LNCAP (cell line): ENCODE data around the gene ANKRD44.

Experiments used
- TF ChIP-seq, protein P1 (sequence below): fragments of 450-650 bp; IDR thresholded peaks from 2 replicates; pipeline ENCODE4 v1.5.1; 2017; ENCODE audit warnings: mild to moderate bottlenecking

Gene ANKRD44

GRCh38 chr2:197134206-197134605 is 176.4 kb downstream of the ANKRD44 start:
- TF ChIP-seq, protein P1, sequence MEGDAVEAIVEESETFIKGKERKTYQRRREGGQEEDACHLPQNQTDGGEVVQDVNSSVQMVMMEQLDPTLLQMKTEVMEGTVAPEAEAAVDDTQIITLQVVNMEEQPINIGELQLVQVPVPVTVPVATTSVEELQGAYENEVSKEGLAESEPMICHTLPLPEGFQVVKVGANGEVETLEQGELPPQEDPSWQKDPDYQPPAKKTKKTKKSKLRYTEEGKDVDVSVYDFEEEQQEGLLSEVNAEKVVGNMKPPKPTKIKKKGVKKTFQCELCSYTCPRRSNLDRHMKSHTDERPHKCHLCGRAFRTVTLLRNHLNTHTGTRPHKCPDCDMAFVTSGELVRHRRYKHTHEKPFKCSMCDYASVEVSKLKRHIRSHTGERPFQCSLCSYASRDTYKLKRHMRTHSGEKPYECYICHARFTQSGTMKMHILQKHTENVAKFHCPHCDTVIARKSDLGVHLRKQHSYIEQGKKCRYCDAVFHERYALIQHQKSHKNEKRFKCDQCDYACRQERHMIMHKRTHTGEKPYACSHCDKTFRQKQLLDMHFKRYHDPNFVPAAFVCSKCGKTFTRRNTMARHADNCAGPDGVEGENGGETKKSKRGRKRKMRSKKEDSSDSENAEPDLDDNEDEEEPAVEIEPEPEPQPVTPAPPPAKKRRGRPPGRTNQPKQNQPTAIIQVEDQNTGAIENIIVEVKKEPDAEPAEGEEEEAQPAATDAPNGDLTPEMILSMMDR, result peak; percentile 60

DNA sequence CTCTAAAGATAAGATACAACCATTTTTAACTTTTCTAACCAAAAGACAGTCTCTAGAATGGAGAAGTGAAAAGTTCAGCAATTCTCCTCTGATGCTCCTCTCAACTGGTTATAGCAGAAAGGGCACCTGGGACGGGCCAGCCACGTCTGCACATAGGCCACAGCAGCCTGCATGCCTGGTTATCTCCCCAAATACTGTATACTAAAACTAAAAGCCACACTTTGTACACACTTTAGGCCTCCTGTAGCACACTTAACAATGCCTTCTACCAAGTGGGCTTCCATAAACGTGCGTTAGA is 179.1 kb downstream of the ANKRD44 start:
- TF ChIP-seq, protein P1, result no peak

- TF ChIP-seq, protein P1, result no peak
Measured at GRCh38 chr2:197130318-197130717, 180.3 kb downstream of the ANKRD44 start.

DNA sequence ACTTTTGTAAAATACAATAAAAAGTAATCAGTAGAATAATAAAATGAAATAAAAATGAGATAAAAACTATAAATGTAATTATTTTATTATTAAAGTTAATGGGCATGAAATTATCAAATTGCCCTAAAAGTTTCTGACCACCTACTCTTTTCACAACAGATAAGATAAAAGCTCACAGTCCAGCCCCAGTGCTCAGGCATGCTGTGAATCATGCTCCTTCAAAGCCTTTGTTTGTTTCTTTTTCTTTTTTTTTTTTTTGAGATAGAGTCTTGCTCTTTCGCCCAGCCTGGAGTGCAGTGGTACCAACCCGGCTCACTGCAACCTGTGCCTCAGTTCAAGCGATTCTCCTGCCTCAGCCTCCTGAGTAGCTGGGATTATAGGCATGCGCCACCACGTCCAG is 181.7 kb downstream of the ANKRD44 start:
- TF ChIP-seq, protein P1, result no peak

DNA sequence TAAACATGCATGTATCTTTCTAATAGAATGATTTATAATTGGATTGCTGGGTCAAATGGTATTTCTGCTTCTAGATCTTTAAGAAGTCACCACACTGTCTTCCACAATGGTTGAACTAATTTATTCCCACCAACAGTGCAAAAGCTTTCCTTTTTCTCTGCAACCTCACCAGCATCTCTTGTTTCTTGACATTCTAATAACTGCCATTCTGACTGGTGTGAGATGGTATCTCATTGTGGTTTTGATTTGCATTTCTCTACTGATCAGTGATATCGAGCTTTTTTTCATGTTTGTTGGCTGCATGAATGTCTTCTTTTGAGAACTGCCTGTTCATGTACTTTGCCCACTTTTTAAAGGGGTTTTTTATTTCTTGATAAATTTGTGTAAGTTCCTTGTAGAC is 182.5 kb downstream of the ANKRD44 start:
- TF ChIP-seq, protein P1, result no peak

- TF ChIP-seq, protein P1, result no peak
Measured at GRCh38 chr2:197126630-197127352, 183.8 kb downstream of the ANKRD44 start.

GRCh38 chr2:197124639-197125390 is 185.8 kb downstream of the ANKRD44 start:
- TF ChIP-seq, protein P1, result no peak
